HG03108 (cell line): ENCODE data around the gene IRF8.
"Not testable (repeated sequence)": the region's sequence is repeated elsewhere in the genome, so short reads cannot be mapped to it uniquely, and the experiment has no call there.

Source experiments
- ATAC-seq: cut with Tn5 transposase; IDR thresholded peaks from one replicate; pipeline ENCODE4 v1.9.1; 2021; ENCODE audit warnings: moderate library complexity; ENCODE audit not compliant: unreplicated experiment

The IRF8 gene

DNA sequence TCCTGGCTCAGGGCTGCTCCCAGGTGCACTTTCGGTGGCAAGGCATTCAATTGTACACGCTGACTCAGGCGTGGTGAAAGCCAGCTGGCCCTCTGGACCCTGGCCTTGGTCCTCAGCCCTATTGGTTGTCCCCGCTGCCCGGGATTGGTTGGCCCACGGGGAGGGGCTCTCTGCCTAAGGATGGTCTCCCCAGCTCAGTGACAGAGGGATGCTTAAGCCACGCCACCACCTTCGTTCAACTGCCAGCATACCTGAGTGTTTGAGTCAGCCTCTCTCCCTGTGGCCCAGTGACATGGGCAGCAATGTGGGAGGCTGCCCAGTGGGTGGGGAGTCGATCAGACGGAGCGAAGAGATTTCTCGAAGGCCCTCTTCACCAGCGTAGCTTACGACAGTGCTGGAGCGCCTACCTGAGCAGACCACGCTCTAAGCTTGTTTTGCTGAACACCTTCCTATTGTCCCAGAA is 30.3 kb downstream of the IRF8 start:
- ATAC-seq = no peak

DNA sequence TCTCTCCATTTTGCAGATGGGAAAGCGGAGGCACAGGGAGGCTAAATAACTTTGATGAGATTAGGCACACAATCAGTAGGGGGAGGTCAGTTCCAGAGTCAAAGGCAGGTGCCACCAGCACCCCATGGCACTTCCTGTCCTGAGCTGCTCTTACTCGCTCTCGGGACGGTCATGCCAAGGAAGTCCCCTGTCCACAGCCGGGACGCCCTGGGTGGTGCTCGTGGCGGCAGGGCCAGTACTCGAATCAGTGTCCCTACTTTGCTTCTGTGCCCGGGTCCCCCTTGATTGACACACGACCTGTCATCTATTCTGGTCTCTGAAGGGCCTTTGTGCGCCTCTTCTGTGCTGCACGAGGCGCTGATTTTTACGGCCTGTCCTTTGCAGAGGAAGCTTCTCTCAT is 31.3 kb downstream of the IRF8 start:
- no peak for ATAC-seq

DNA sequence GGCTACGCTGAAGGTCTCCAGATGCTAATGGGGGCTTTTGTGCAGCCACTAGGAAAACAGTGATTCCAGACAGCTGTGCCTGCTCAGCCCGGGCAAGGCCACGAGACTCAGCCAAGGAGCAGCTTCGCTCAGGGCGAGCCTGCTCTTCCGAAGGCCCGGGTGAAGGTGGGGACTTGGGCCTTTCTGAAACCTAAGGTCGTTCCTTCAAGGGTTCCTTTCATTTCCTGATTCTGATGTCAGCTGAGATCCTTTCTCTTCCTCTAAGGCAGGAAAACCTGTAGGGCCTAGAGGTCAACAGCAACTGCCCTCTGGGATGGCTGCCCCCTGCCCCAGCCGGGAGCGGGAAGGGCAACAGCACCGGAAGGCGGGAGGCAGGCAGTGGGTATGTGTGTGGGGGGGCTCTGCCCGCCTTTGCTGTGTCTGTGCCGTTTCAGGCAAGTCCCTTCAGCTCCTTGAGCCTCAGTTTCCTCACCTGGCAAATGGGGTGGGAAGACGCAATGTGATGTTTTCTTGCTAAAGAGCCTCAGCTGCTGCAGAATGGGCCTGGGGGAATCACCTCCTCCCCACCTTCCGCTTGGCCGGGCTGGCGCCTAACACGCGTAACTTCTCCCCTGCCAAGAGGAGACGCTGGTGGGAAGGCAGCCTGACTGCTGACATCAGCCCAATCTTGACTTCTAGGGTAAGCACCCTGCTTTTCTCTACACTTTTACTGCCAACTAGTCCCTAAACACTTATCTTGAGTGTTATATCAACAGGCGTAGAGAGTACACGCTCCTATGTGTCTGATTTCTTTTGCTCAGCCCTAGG is 32.8 kb downstream of the IRF8 start:
- ATAC-seq = no peak

DNA sequence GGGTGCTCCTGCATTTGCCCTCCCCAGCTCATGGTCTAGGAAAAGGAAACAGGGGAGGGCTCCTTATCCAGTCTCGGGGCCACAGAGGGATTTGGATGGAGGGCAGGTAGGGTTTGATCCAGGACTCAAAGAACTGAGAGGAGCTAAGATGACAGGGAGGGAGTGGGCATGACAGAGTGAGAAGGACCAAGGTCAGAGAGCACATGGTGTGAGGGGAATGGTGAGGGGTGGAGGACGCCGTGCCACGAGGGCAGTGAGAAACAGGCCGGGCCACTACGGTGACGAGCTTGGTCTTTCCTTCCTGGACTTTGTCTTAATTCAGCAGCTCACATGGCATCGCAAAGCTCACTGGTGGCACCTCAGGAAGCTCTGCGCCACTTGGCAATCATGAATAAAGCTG is 35.2 kb downstream of the IRF8 start:
- no peak for ATAC-seq

DNA sequence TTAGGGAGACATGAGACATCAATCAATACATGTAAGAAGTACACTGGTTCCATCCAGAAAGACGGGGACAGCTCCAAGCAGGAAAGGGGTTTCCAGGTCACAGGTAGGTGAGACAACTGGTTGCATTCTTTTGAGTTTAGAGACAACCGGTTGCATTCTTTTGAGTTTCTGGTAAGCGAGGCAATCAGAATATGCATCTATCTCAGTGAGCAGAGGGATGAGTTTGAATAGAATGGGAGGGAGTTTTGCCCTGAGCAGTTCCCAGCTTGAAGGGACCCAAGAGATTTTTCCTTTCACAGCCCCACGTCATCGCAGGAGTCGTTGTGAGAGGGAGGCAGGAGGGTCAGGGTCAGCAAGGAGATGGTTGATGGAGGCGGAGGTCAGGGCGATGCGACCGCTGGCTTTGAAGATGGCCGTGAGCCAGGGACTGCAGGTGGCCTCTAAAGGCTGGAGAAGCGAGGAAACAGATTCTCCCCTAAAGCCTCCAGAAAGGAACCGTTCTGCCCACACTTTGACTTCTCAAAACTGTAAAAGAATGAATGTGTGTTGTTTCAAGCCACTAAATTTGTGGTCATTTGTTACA is 36.5 kb downstream of the IRF8 start:
- ATAC-seq = peak; percentile 17

DNA sequence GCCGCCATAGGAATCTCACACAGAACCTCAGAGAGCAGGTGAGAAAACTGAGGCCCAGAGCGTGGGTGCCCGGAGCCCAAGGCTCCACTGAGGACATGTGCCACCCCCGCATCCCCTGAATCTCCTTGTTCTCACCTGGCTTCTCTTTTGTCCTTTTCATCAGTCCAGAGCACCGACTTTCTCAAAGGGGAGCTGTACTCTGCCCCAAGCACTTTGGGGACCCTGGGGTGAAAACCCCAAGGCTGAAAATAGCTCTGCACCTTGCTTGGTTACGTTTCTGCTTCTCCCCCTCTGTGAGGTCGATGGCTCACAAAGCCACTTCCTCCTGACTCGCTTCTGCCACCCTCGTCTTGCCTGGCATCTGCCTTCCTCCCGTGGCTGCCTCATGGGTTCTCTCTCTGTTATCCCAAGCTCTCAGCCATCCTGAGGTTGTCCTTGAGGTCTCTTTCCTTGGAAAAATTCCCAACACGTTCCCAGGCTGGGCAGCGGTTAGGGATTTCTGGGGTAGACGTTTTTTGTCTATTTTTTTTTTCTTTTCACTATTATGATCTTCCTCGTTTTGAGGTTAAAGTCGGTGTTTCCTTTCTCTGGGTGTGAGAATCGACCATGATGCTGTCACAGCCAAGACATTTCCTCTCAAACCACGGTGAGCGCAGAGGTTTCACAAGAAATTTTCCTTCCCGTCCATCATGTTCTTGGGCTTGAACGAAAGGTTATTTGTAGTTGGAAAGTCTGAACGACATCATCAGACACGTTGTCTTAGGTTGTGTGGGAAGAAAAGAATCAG is 37.2 kb downstream of the IRF8 start:
- ATAC-seq = peak; percentile 58

DNA sequence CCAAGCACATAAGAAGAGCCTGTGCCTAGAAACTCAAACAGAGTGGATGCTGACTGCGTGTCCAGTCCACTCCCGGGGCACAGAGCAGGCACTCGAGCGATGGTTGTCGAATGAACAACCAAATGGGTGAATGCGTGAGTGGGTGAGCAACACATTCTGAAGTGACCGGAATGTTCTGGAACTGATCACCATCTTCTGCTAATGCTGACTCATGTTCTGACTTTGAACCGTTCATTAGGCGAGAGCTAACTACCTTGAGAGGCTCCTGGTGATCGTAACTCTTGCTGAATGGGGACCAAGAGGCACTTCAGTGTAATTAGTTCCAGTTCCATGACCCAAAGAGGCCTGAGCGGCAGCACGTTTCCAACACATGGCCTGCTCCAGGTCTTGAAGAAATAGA is 37.9 kb downstream of the IRF8 start:
- peak; percentile 2 for ATAC-seq

DNA sequence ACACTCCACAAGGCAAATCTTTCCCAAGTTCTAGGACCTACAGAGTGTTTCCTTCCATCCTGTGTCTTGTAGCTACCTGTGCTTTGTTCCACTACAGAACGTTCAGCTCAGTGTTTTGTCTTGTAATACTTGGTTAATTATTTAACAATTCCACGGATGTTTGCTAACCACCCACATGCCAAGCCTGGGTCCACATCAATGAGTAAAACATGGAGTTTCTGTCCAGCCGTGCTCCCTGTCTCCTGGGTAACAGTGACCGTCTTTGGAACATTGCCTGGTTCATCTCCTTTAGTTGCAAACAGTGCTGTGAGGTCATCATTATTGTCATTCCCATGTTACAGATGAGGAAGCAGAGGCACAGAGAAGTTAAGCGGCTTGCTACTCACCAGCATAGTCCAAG is 41.3 kb downstream of the IRF8 start:
- no peak for ATAC-seq

DNA sequence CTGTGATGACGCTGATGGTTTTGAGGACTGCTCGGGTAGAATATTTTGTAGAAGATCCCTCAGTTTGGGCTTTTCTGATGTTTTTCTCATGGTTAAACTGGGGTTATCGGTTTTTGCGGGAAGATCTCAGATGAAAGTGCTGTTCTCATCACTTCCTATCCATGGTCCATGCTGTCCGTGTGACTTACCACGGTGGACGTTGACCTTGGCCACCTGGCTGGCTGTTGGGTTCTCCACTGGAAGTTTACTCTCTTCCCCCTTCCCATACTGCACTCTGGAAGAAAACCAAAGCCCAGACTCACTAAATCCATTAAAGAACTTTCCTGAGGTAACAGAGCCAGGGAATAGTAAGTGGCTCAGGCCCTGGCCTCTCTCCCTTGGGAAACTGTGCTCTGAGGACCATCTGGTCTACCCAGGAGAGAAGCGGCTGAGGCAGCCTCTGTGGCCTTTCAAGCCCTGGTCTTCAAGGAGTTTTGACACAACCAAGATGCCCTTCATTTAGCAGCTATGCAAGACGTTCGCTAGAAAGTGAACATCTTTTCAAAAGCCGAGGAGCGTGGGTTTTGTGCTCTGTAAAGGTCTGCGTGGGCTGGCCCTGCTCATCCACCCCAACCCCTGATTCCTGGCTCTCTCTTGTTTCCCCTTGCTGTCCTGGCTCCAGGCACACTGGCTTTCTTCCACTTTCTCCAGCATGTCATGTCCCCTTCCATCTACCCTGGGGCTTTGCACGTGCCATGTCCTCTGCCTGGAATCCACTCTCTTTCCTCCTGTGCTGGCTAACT is 43.1 kb downstream of the IRF8 start:
- ATAC-seq = no peak

DNA sequence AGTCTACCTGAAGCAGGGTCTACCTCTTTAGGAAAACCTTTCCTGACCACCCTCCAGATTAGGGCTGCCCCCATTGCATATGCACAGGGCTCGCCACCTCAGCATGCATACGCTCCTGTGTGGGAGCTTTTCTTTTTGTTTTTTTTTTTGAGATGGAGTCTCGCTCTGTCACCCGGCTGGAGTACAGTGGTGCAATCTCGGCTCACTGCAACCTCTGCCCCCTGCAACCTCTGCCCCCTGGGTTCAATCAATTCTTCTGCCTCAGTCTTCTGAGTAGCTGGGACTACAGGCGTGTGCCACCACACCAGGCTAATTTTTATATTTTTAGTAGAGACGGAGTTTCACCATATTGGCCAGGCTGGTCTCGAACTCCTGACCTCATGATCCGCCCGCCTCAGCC is 43.7 kb downstream of the IRF8 start:
- not testable (repeated sequence) for ATAC-seq

DNA sequence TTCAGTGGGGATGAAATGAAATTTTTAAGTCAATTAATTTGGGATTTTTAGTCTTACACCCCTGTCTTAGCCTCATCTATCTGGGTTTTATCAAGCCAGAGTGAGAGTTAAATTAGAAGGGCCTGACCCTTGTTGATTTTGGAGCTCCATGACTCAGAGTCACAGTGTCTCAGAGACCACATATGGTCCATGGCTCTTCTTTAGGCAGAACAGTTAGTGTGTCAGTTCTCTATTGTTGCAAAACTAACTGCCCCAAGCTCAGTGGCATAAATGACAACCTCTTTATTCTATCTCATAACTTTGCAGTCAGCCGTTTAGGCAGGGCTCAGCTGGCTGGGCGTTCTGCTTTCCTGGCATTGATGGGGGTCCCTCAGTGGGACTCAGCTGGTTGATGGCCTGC is 44.7 kb downstream of the IRF8 start:
- ATAC-seq = no peak

DNA sequence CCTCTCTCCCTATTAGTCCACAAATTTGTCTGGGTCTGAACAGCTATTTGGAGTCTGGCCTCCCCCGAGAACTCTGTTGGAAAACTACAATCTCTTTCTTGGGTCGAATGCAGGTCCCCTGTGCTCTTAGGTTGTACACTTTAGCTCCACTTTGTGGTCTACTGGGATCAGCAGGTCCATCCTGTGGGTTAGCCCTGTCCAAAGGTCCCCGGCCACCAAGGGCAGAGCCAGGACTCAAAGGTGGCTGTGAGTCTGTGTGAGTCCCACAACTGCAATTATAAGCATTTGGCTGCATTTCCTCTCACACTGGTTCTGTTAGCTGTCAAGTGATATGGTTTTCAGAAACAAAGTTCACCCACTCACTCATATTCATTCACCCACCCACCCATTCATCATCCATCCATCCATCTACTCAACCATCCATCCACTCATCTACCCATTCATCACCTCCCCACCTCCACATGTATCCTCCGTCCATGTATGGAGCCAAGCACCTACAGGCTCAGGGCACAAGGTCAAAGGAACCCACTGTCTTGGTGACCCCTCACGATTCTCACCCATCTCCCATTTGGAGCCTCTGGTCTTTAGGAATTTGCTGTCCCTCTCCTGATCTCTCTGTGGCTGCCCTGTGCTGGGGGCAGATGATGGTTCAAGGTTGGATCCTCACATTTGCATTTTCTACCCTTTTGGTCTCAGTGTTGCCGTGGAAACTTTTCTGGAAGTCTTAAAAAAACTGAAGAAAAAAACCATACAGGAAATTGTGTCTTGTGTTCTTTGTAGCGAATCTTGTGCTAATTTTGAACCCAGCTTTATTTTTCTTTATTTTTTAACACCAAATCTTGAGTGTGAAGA is 45.8 kb downstream of the IRF8 start:
- ATAC-seq = no peak

DNA sequence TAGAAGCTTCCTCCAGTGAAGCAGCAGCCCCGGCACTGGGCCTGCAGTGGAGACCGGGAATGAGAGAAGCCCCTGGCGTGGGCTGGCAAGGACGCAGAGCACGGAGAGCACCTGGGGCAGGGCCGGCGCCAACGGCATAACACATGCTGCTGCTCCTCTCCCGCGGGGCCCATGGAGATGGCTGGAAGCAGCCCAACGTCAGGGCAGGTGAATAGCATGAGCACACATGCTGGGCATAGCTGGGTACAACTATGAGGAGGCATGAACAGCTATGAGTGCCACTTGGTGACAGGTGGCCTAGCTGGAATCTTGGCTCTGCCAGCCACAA is 46.4 kb downstream of the IRF8 start:
- ATAC-seq = no peak

DNA sequence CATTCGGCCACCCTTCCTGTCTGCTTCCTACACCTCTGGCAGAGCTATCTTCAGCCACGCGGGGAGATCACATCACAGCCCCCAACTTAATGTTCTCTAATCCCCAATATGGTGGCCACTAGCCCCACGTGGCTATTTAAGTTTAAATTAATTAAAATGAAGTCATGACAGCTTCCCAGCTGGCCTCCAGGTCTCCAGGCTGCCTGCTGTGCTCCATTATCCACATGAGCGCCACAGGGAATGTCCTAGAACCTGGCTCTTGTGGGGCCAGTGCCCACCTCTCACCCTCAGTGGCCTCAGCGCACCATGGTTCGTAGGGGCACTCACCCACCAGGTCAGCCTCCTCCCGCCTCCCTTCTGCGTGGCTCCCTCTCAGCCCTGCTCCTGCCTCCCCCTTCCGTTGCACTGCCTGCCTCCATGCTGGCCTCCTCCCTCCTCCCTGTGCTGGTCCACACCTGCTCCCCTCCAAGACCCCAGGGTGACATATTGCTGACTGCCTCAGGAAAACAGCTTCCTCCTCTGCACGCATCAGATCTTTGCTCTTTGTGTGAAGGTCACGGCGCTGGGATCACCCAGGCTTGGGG is 47.7 kb downstream of the IRF8 start:
- ATAC-seq = no peak

DNA sequence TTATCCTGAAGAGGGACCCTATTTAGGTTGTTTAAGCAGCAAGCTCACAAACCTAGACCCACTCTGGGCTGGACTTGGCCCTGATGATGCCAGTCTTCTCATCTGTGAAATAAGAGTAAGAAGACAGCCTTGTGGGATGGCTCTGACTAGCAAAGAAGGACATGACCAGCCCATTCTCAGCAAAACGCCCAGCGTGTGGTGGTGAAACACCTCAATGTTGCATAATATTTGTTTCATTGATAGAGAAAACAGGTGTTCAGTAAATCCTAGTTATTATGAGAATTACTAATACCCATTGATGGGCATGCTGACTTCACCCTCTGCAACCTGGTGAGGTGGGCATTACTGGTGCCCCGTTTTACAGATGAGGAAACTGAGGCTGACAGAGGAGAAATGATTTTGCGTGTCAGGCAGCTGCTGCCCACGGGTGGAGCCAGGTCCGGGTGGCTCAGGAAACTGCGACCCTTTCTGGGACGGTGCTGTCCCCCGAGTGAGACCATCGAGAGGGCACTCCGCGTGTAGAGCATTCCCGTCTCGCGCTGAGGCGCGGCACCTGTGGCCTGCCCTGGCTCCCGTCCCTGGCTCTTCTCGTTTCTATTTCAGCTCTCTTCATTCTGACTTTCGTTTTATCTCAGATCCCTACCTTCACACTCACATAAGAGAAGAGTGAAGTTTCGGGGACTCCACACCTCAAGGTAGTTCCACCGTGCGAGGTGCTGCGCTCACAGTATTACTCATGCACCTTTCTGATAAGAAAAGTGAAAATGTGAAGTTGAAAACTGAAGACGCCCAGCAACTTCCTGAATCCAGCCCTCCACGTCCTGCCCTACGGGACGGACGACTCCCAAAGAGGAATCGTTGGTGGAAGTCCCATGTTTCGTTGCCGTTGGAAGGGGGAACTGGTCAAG is 48.5 kb downstream of the IRF8 start:
- ATAC-seq = peak; percentile 58

DNA sequence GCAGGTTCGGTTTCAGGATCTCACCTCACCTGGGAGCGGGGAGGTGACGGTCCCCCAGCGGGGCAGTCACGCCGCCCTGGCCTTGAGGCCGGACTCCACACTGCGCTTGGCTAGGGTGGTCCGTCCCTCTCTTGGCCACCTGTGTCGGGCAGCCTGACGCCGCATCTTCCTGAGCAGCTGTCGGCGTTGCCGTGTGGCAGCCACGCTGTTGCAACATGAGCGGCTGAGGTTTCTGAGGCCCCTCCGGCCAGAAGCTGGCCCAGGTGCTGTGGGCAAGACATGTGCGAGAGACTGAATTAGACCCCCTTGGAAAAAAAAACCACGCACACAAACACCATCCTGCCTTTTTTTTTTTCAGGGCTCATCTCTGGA is 49.2 kb downstream of the IRF8 start:
- peak; percentile 26 for ATAC-seq

DNA sequence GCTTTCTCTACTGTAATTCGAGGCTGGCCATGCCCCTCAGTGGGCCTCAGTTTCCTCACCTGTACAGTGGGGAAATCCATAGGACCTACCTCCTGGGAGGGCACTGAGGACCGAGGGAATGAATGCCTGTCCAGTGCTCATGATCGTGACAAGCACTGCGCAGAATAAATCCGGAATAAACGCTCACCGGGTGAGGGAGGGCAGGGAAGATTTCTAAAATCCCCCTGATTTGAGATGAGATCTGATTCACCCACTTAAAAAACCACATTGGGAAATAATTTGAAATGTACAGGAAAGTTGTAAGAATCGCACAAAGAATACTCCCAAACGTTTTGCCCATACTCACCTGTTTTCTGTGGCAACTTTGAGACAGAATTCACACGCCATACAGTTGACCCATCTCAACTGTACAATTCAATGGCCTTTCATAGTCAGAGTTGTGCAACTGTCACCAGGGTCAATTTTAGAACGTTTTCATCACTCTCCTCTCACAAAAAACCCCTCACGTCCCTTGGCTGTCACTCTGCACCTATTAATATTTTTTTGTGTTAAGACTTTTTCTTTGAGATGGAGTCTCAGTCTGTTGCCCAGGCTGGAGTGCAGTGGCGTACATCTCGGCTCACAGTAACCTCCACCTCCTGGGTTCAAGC is 49.8 kb downstream of the IRF8 start:
- no peak for ATAC-seq

DNA sequence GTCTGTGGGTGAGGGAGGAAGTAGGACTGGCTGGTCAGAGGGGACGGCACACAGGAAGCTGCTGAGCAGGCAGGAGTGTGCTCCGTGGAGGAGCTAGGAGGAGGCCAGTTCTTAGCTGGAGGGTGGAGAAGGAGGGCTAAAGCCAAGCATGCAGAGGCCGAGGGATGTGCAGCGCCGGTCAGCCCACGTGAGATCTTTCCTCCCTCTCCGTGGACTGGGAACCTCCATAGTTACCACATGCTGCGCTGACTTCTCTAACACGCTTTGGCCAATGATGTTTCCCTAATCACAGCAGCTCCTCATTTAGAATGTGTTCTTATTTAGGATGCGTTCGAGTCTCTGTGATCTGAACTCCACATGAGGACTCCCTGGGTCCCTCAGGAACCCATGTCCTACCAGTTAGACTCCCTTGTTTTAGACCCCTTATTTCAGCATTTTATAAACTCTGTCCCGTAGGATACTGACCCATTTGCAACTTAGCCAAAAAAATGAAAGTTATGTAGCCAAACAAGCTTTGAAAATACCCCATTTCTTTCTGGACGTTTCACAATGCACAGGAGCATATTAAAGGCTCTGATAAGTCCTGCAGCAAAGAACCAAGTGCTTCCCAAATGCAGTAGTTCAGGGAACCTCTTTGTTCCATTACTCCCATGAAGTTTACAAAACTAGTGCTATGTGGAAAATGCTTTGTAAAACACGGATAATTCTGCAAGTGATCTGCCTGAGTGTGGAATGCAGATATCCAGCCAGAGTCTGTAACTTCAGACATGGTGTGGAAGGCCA is 51.4 kb downstream of the IRF8 start:
- no peak for ATAC-seq
